GM23338 (cell line): Measurements from ENCODE around the gene ARHGEF25. TPM values are rescaled to one million over a fixed set of nuclear protein-coding genes. Genes with fewer than 3 reads are reported as not detected.

ENCODE experiments used
- ATAC-seq: fragments of 200-7000 bp; cut with Tn5 transposase; 3 replicates; pipeline ENCODE4 v1.9.1; 2020
- DNase-seq: peaks from one replicate; pipeline ENCODE4 v3.0.0-alpha.2; 2015; ENCODE audit warnings: low spot score
- H2AFZ ChIP-seq: fragments of 200-600 bp; sonication (generic); 2 replicates; pipeline ENCODE4 v1.8.0; 2016; ENCODE audit warnings: antibody characterized with exemption, mild to moderate bottlenecking, moderate library complexity
- H3F3A ChIP-seq: fragments of 200-600 bp; sonication (generic); replicated peaks from 2 replicates; pipeline ENCODE4 v1.8.0; 2017; ENCODE audit warnings: antibody characterized with exemption, mixed run types, low read depth
- H3K27ac ChIP-seq: fragments of 200-600 bp; sonication (generic); 2 replicates; pipeline ENCODE4 v1.6.1; 2016; ENCODE audit warnings: low read depth
- H3K27me3 ChIP-seq: fragments of 200-600 bp; sonication (generic); 2 replicates; pipeline ENCODE4 v1.8.0; 2016; ENCODE audit warnings: mild to moderate bottlenecking, mixed run types, moderate library complexity; ENCODE audit not compliant: insufficient read depth
- H3K36me3 ChIP-seq: fragments of 200-600 bp; sonication (generic); 2 replicates; pipeline ENCODE4 v1.8.0; 2016; ENCODE audit warnings: mild to moderate bottlenecking; ENCODE audit not compliant: insufficient read depth
- H3K4me1 ChIP-seq: fragments of 200-600 bp; sonication (generic); 2 replicates; pipeline ENCODE4 v1.8.0; 2016; ENCODE audit warnings: mild to moderate bottlenecking, moderate library complexity; ENCODE audit not compliant: insufficient read depth
- H3K4me2 ChIP-seq: fragments of 200-600 bp; sonication (generic); 2 replicates; pipeline ENCODE4 v1.7.1; 2017; ENCODE audit warnings: mixed run types
- H3K4me3 ChIP-seq: fragments of 200-600 bp; sonication (generic); 2 replicates; pipeline ENCODE4 v1.6.1; 2016; ENCODE audit warnings: mixed run types
- H3K79me2 ChIP-seq: fragments of 200-600 bp; sonication (generic); replicated peaks from 2 replicates; pipeline ENCODE4 v1.8.0; 2017; ENCODE audit warnings: mild to moderate bottlenecking; ENCODE audit not compliant: insufficient read depth
- H3K9me2 ChIP-seq: fragments of 200-600 bp; sonication (generic); 2 replicates; pipeline ENCODE4 v1.8.0; 2017; ENCODE audit not compliant: insufficient read depth
- H4K20me1 ChIP-seq: fragments of 200-600 bp; sonication (generic); replicated peaks from 2 replicates; pipeline ENCODE4 v1.8.0; 2017; ENCODE audit warnings: mild to moderate bottlenecking; ENCODE audit not compliant: insufficient read depth
- H3K27ac Mint-ChIP-seq: 2 replicates; pipeline ENCODE4 v1.8.0; 2020; ENCODE audit warnings: inconsistent platforms, mild to moderate bottlenecking, moderate library complexity, mixed read lengths
- H3K27me3 Mint-ChIP-seq: 3 replicates; pipeline ENCODE4 v1.8.0; 2022; ENCODE audit warnings: low read depth, mild to moderate bottlenecking, moderate library complexity, mixed read lengths, inconsistent platforms; ENCODE audit not compliant: insufficient read depth, poor library complexity
- H3K36me3 Mint-ChIP-seq: 3 replicates; pipeline ENCODE4 v1.8.0; 2021; ENCODE audit warnings: low read depth, mild to moderate bottlenecking, inconsistent platforms, moderate library complexity, mixed read lengths
- H3K4me1 Mint-ChIP-seq: 3 replicates; pipeline ENCODE4 v1.8.0; 2020; ENCODE audit warnings: mild to moderate bottlenecking, inconsistent platforms, mixed read lengths
- H3K4me3 Mint-ChIP-seq: 3 replicates; pipeline ENCODE4 v1.8.0; 2021; ENCODE audit warnings: moderate library complexity, mild to moderate bottlenecking, inconsistent platforms, mixed read lengths
- H3K9me3 Mint-ChIP-seq: 3 replicates; pipeline ENCODE4 v1.8.0; 2020; ENCODE audit warnings: moderate library complexity, mild to moderate bottlenecking, inconsistent platforms, mixed read lengths
- EZH2 ChIP-seq: fragments of 200-600 bp; sonication (generic); IDR thresholded peaks from one replicate; pipeline ENCODE4 v1.8.0; 2017; ENCODE audit warnings: antibody characterized with exemption, mild to moderate bottlenecking, low read depth; ENCODE audit not compliant: unreplicated experiment
- JUNB ChIP-seq: IDR thresholded peaks from one replicate; pipeline ENCODE4 v1.6.1; 2016; ENCODE audit warnings: antibody characterized with exemption; ENCODE audit not compliant: unreplicated experiment
- NANOG ChIP-seq: IDR thresholded peaks from 2 replicates; pipeline ENCODE4 v1.6.1; 2016; ENCODE audit warnings: antibody characterized with exemption, borderline replicate concordance
- POLR2AphosphoS5 ChIP-seq: IDR thresholded peaks from 2 replicates; pipeline ENCODE4 v1.6.1; 2016; ENCODE audit warnings: antibody characterized with exemption, low read depth
- REST ChIP-seq: IDR thresholded peaks from one replicate; pipeline ENCODE4 v1.6.1; 2018; ENCODE audit warnings: antibody characterized with exemption; ENCODE audit not compliant: unreplicated experiment
- ZNF331 ChIP-seq: fragments of 250-450 bp; sonication (Bioruptor Pico); IDR thresholded peaks from 2 replicates; pipeline ENCODE4 v1.5.0; 2020; ENCODE audit warnings: low read depth, mild to moderate bottlenecking, moderate library complexity
- ZNF462 ChIP-seq: fragments of 250-450 bp; sonication (Bioruptor Pico); IDR thresholded peaks from 2 replicates; pipeline ENCODE4 v1.5.0; 2020; ENCODE audit warnings: mild to moderate bottlenecking, moderate library complexity
- polyA plus RNA-seq: library from polyadenylated mRNA; unstranded; fragments of >200 nt; fragmentation: Nextera tagmentation; extraction: Ambion mirVana; gene quantifications from 2 replicates; pipeline ENCODE4 v1.2.1, GENCODE V29; 2016
- total RNA-seq: library from RNA; depleted of rRNA; stranded (reverse); fragments of >200 nt; shearing (Covaris generic); gene quantifications from 2 replicates; pipeline ENCODE4 v1.2.3, GENCODE V29; 2014

The ARHGEF25 gene
- total and polyA plus RNA-seq, 2 experiments from 2014 or later = 0.53 to 10.2 TPM

GRCh38 chr12:57612711-57613426 is 1.6 kb downstream of the ARHGEF25 start (continued):
- TF ChIP-seq ZNF462 (CRISPR knock-in tag) (no peak), NANOG (no peak), ZNF331 (CRISPR knock-in tag) (no peak)

GRCh38 chr12:57613427-57614109 is 2.3 kb downstream of the ARHGEF25 start:
- H3F3A ChIP-seq = peaks cover 5% of the 10 kb centered on the region; the same call in 1 of the 2 replicates
- peak overlapping the region; percentile 39; the same call in 1 of the 2 replicates for H3K4me3 ChIP-seq
- H2AFZ ChIP-seq = no peak overlapping the region
- ATAC-seq (no peak), DNase-seq (no peak)
- no peaks in the 10 kb centered on the region for H3K79me2 ChIP-seq
- no peak overlapping the region; the same call in 2 of the 3 replicates for H3K4me3 Mint-ChIP-seq
- peaks cover 4% of the 10 kb centered on the region; the same call in 1 of the 2 replicates for H3K36me3 ChIP-seq
- peaks cover 32% of the 10 kb centered on the region for H3K4me1 Mint-ChIP-seq
- H4K20me1 ChIP-seq = no peaks in the 10 kb centered on the region; the same call in 1 of the 2 replicates
- H3K27ac ChIP-seq = no peak overlapping the region
- H3K27me3 ChIP-seq = peaks cover 89% of the 10 kb centered on the region
- H3K9me2 ChIP-seq = no peaks in the 10 kb centered on the region
- H3K27me3 Mint-ChIP-seq = peaks cover 77% of the 10 kb centered on the region
- TF ChIP-seq REST = no peak
- no peak for TF ChIP-seq POLR2AphosphoS5
- no peak for TF ChIP-seq JUNB
- TF ChIP-seq EZH2 = peak; percentile 8
- H3K36me3 Mint-ChIP-seq = peaks cover 21% of the 10 kb centered on the region; the same call in 1 of the 3 replicates
- H3K27ac Mint-ChIP-seq = no peak overlapping the region
- peaks cover 29% of the 10 kb centered on the region for H3K4me1 ChIP-seq
- peak overlapping the region; percentile 68 for H3K4me2 ChIP-seq
- H3K9me3 Mint-ChIP-seq = no peaks in the 10 kb centered on the region
